ENCODE measurements around the gene TBXA2R.
"Not testable (repeated sequence)": the region's sequence is repeated elsewhere in the genome, so short reads cannot be mapped to it uniquely, and the experiment has no call there.

The TBXA2R gene

GRCh38 chr19:3604227-3604986 is 2.3 kb downstream of the TBXA2R start:
- FAIRE-seq, result no peak

DNA sequence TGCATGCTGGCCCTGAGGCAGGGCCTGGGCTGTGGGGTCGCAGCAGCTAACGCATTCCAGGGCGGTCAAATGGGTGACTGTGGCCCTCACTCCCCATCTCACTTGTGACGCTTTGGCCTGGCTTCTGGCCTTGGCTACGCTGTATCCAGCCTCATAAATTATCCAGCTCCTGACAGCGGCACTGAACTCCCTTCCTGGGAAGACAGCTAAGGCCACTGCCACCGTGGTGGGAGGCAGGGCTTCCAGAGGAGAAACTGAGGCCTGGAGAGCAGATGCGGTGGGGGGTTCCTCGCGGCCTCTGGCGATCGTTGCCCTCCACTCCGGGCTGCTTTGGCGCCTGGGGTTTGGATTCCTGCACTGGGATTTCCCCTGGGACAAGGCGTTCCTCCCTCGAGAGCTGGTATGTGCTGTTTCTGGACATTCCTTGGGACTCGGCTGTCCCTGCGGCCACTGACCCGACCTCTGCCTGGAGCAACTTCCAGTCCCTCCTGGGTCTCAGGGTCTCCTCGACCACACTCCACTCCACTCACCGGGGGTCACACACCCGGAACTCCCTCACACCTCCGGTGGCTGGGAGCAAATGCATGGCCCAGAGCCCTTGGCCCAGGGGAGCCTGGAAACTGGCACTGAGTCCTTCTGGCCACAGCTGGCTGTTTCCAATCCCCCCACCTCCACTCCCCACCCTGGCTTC is 3.4 kb downstream of the TBXA2R start:
- FAIRE-seq, result no peak

- no peak for FAIRE-seq
Observed at GRCh38 chr19:3601021-3601420, 5.7 kb downstream of the TBXA2R start.

DNA sequence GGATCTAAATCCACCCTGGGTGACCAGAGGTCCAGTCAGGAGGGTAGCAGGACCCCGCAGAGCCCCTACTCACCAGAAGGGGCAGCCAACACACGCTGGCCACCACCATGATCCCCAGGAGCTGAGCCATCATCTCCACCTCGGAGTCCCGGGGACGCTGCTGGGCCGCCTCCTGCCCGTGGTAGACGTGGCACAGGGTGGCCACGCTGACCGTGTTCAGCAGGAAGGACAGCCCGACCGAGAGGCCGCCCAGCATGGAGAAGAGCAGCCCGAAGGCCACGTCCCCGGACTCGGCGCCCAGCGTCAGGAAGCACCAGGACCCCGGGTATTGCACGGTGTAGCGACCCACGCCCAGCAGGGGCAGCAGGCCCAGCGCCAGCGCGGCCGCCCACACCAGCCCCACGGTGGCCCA is 6.9 kb downstream of the TBXA2R start:
- FAIRE-seq, result no peak

DNA sequence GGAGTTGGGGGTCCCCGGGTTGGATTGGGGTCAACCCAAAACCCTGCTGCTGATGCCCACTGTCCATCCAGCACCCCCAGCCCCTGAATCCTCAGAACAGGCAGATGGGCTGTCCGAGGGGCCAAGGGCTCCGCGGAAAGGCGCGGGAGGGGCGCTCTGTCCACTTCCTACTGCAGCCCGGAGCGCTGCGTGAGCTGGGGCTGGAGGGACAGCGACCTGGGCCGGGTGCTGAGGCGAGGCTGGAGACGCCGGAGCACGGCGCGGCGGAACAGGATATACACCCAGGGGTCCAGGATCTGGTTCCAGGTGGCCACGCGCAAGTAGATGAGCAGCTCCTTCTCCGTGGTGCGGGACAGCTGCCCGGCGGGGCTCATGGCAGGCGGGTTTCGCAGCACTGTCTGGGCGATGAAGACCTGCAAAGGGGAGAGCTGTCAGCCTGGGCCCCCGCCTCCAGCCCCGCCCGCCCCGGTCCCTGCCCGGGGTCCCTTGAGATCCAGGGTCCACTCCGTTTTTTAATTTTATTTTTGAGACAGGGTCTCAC is 11.1 kb downstream of the TBXA2R start:
- FAIRE-seq, result no peak

- no peak for FAIRE-seq
Observed at GRCh38 chr19:3593156-3593555, 13.5 kb downstream of the TBXA2R start.

DNA sequence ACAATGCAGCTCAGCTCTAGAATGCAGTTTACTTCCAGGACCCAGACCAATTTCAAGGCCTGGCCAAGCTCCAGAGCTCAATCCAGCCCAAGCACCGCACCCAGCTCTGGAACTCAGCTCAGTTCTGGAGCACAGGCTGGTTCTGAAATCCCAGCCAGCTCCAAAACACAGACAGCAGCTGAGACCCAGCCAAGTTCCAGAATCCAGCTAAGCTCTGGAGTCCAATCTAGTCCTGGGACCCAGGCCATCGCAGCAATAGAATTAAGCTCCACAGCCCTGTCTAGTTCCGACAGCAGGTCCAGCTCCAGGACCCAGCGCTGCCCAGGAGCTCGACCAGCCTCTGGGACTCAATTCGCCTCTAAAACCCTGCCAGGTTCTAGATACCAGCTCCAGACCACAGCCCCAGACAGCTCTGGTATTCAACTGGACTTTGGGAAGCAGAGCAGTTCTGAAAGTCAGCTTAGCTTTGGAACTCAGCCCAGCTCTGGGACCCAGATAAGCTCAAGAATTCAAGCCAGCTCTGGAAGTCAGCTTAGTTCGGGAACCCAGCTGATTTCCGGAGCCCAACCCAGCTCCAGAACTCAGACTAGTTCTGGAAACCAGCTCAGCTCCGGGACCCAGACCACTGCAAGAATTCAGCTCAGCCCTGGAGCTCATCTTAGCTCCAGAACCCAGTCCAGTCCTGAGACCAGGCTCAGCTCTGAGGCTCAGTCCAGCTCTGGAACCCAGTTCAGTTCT is 14.6 kb downstream of the TBXA2R start:
- no peak for FAIRE-seq

- FAIRE-seq, result no peak
Observed at GRCh38 chr19:3590991-3591659, 15.6 kb downstream of the TBXA2R start.

DNA sequence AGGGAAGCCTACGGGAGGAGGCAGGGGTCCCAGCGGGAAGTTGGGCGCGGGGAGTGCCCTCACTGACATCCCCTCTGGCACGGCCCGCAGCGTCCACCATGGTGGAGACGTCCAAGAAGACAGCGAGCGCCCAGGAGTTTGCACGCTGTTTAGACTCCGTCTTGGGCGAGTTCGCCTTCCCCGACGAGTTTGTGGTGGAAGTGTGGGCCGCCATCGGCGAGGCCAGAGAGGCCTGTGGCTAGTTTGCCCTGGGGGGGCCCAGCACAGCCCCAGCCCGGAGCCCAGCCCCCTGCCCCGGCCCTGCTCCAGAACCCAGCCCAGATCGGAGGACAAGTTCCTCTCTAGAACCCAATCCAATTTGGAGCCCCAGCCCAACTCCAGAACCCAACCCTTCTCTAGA is 16.7 kb downstream of the TBXA2R start:
- FAIRE-seq, result no peak

DNA sequence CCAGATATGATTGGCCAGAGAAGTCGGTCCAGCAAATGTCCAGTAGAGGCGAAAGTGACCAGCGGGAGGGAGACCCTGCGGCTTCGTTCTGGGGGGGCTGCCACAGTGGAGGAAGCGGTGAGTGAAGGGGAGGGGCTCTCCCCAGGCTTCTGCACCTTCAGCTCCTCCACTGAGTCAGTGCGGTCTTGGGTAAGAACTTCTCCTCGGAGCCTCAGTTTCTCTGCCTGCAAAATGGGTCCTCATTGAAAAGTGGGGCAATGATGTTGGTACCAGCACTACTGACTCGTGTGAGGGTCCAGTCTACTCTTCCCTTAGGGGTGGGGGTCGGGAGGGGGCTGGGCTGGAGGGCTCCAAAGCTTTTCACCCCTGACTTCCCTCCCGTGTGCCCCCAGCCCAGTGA is 17.2 kb downstream of the TBXA2R start:
- no peak for FAIRE-seq

- no peak for FAIRE-seq
Observed at GRCh38 chr19:3586707-3587346, 19.8 kb downstream of the TBXA2R start.

DNA sequence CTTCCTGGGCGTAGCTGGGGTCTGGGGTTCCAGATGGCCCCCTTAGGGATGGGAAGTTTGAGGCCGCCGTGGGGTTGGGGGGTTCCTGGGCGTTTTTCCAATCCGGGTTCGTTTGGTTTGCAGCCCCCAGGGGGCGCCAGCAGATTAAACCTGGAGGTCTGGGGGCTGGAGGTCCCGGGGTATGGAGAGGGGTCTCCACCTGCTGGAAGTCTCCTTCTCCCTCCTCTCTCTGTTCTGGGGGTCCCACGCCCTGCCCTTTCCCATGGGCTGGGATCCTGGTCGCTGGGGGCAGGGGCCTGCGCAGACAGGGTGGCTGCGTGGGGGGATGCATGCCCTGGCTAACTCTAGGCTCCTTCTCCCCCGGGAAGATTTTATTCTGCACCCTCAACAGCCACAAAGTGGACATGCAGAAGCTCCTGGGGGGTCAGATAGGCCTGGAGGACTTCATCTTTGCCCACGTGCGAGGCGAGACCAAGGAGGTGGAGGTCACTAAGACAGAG is 20.5 kb downstream of the TBXA2R start:
- no peak for FAIRE-seq

GRCh38 chr19:3585301-3586126 is 21.2 kb downstream of the TBXA2R start, which contains the start of gene GIPC3:
Gene GIPC3 (plus strand): TSS chr19:3585478. CDS start chr19:3585598, 120 bp downstream.
- no peak for FAIRE-seq

GRCh38 chr19:3584036-3584802 is 22.5 kb downstream of the TBXA2R start:
- FAIRE-seq, result not testable (repeated sequence)

GRCh38 chr19:3581792-3582191 is 24.9 kb downstream of the TBXA2R start:
- not testable (repeated sequence) for FAIRE-seq

GRCh38 chr19:3580156-3580934 is 26.3 kb downstream of the TBXA2R start:
- FAIRE-seq, result no peak

DNA sequence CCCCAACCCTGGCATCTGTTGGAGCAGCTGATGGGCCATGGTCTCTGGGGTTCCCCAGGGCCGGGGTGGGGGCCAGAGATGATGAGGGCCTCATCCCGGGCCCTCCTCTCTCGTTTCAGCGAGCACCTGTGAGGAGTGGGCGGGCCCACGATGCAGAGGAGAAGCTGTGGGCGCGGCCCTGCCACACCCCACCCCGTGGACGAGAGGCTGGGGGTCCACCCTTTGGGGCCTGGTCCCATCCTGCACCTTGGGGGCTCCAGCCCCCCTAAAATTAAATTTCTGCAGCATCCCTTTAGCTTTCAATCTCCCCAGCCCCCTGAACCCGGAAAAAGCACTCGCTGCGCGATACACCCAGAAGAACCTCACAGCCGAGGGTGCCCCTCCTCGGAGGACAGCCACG is 28.3 kb downstream of the TBXA2R start:
- FAIRE-seq, result no peak

- no peak for FAIRE-seq
Observed at GRCh38 chr19:3577723-3578344, 28.8 kb downstream of the TBXA2R start.
